Thoracic aorta (tissue), 2 donors: ENCODE results near the gene PCNX4. TPM values are rescaled to one million over a fixed set of nuclear protein-coding genes. Genes with fewer than 3 reads are reported as not detected.

ENCODE experiments used
- ATAC-seq: fragments of 150-250 bp; one replicate; pipeline ENCODE4 v1.8.0; 2017; ENCODE audit warnings: low read depth; ENCODE audit not compliant: insufficient number of reproducible peaks, low FRiP score
- DNase-seq: peaks from one replicate; pipeline ENCODE4 v3.0.0-alpha.2; 2020; ENCODE audit warnings: low spot score
- H3K27ac ChIP-seq, 2 donors: fragments of 200-600 bp; sonication (generic); 1 replicate in 1 of 2; 2 replicates in 1 of 2; pipeline ENCODE4 v1.5.1; 2016; ENCODE audit warnings: mild to moderate bottlenecking in 2 of 2, moderate library complexity in 2 of 2
- H3K27me3 ChIP-seq: fragments of 200-600 bp; sonication (generic); replicated peaks from 2 replicates; pipeline ENCODE4 v1.6.0; 2016; ENCODE audit warnings: mild to moderate bottlenecking; ENCODE audit not compliant: insufficient read depth
- H3K36me3 ChIP-seq: fragments of 200-600 bp; sonication (generic); one replicate; pipeline ENCODE4 v1.5.1; 2016
- H3K4me1 ChIP-seq, 2 donors: fragments of 200-600 bp; sonication (generic); 1 replicate in 1 of 2; 2 replicates in 1 of 2; pipeline versions ENCODE4 v1.5.1 to v1.6.0; 2016; ENCODE audit warnings: low read depth in 2 of 2, mild to moderate bottlenecking in 1 of 2; ENCODE audit not compliant: control insufficient read depth in 1 of 2
- H3K4me3 ChIP-seq: fragments of 200-600 bp; sonication (generic); 2 replicates; pipeline ENCODE4 v1.5.1; 2016; ENCODE audit warnings: mild to moderate bottlenecking
- H3K9me3 ChIP-seq: fragments of 200-600 bp; sonication (generic); 2 replicates; pipeline ENCODE4 v1.5.1; 2016
- CTCF ChIP-seq: fragments of 200-600 bp; sonication (generic); IDR thresholded peaks from one replicate; pipeline ENCODE4 v1.5.1; 2019; ENCODE audit warnings: antibody characterized with exemption
- total RNA-seq, 2 donors: library from RNA; depleted of rRNA; stranded (reverse); fragments of >200 nt; gene quantifications; one replicate each; pipeline versions ENCODE4 v1.1.0 to v1.2.3, GENCODE V29; 2016

The PCNX4 gene
- total RNA-seq, 2 donors from 2014 or later = 26.7 to 73.2 TPM

- no peak overlapping the region for H3K4me3 ChIP-seq
- no peaks in the 10 kb centered on the region for H3K9me3 ChIP-seq
- H3K27me3 ChIP-seq = no peaks in the 10 kb centered on the region
- no peaks in the 10 kb centered on the region for H3K36me3 ChIP-seq
- H3K4me1 ChIP-seq = peaks cover 3 to 13% of the 10 kb centered on the region in 2 donors
- DNase-seq (no peak), ATAC-seq (no peak)
- H3K27ac ChIP-seq = no peak overlapping the region
- TF ChIP-seq CTCF = no peak
Measured at GRCh38 chr14:60212503-60213371, 121.0 kb downstream of the PCNX4 start.

GRCh38 chr14:60214003-60214402 lies 122.3 kb downstream of the PCNX4 start:
- no peak overlapping the region for H3K27ac ChIP-seq
- no peak for DNase-seq

GRCh38 chr14:60214415-60215126 lies 122.8 kb downstream of the PCNX4 start:
- no peaks in the 10 kb centered on the region for H3K9me3 ChIP-seq
- TF ChIP-seq CTCF = no peak
- DNase-seq (no peak), ATAC-seq (no peak)
- H3K4me3 ChIP-seq = no peak overlapping the region
- H3K27ac ChIP-seq = no peak overlapping the region
- no peaks in the 10 kb centered on the region for H3K27me3 ChIP-seq
- H3K36me3 ChIP-seq = no peaks in the 10 kb centered on the region
- peaks cover 3 to 14% of the 10 kb centered on the region in 2 donors for H3K4me1 ChIP-seq

More at GRCh38 chr14:60214003-60214402, 122.3 kb downstream of the PCNX4 start:
- Histone ChIP-seq H3K4me1 (peaks cover 3 to 14% of the 10 kb centered on the region in 2 donors), H3K36me3 (no peaks in the 10 kb centered on the region), H3K4me3 (no peak overlapping the region), H3K9me3 (no peaks in the 10 kb centered on the region), H3K27me3 (no peaks in the 10 kb centered on the region)
- ATAC-seq = no peak
- no peak for TF ChIP-seq CTCF

GRCh38 chr14:60215127-60215444 lies 123.4 kb downstream of the PCNX4 start:
- ATAC-seq (no peak), DNase-seq (no peak)
- Histone ChIP-seq H3K4me1 (peaks cover 3 to 14% of the 10 kb centered on the region in 2 donors), H3K4me3 (no peak overlapping the region), H3K36me3 (no peaks in the 10 kb centered on the region), H3K27me3 (no peaks in the 10 kb centered on the region), H3K27ac (no peak overlapping the region), H3K9me3 (no peaks in the 10 kb centered on the region)
- no peak for TF ChIP-seq CTCF
